CD4-positive, alpha-beta T cell (primary cell): ENCODE data around the gene TMEM94. TPM values are rescaled to one million over a fixed set of nuclear protein-coding genes. Genes with fewer than 3 reads are reported as not detected.
"Not testable (repeated sequence)": the region's sequence is repeated elsewhere in the genome, so short reads cannot be mapped to it uniquely, and the experiment has no call there.

ENCODE experiments used
- ATAC-seq: fragments of 200-7000 bp; cut with Tn5 transposase; one replicate; pipeline ENCODE4 v1.10.0; 2022; ENCODE audit warnings: mild to moderate bottlenecking; ENCODE audit not compliant: poor library complexity
- CTCF ChIA-PET: fragments of 350-600 bp; sonication (Branson Sonifier 250); formaldehyde crosslinking; loops from one replicate; lab custom pipeline; 2021; ENCODE audit warnings: antibody characterized with exemption, inconsistent platforms; lab: Charles Lee
- POLR2A ChIA-PET: fragments of 350-600 bp; sonication (Branson Sonifier 250); formaldehyde crosslinking; loops from one replicate; lab custom pipeline; 2021; ENCODE audit warnings: antibody characterized with exemption, inconsistent platforms; lab: Charles Lee
- DNase-seq, 14 experiments: peaks; one replicate each; pipeline ENCODE4 v3.0.0-alpha.2; 2013 to 2020; ENCODE audit warnings: mixed read lengths in 2 of 14
- H3K27ac ChIP-seq, 2 donors: one replicate each; pipeline versions ENCODE4 v1.5.1 to v1.7.0; 2013; ENCODE audit warnings: low read length in 2 of 2, low read depth in 1 of 2, mild to moderate bottlenecking in 1 of 2
- H3K27me3 ChIP-seq, 2 experiments: 1 replicate in 1 of 2; 2 replicates in 1 of 2; pipeline versions ENCODE4 v1.6.1 to v1.7.0; 2013; ENCODE audit warnings: low read length in 2 of 2, control low read depth in 1 of 2, mild to moderate bottlenecking in 1 of 2, moderate library complexity in 1 of 2; ENCODE audit not compliant: insufficient read depth in 2 of 2, control insufficient read depth in 1 of 2
- H3K36me3 ChIP-seq: one replicate; pipeline ENCODE4 v1.6.1; 2013; ENCODE audit warnings: low read length, control low read depth; ENCODE audit not compliant: insufficient read depth
- H3K4me1 ChIP-seq: one replicate; pipeline ENCODE4 v1.6.1; 2013; ENCODE audit warnings: low read length, control low read depth; ENCODE audit not compliant: insufficient read depth
- H3K4me3 ChIP-seq: one replicate; pipeline ENCODE4 v1.5.1; 2013; ENCODE audit warnings: mild to moderate bottlenecking, low read length, moderate library complexity
- H3K9me3 ChIP-seq, 2 experiments: 1 replicate in 1 of 2; 2 replicates in 1 of 2; pipeline versions ENCODE4 v1.6.1 to v1.7.0; 2013; ENCODE audit warnings: low read length in 2 of 2, mild to moderate bottlenecking in 2 of 2, control low read depth in 1 of 2, moderate library complexity in 1 of 2; ENCODE audit not compliant: control insufficient read depth in 1 of 2, insufficient read depth in 1 of 2
- H3K27ac Mint-ChIP-seq: one replicate; pipeline ENCODE4 v1.8.0; 2020; ENCODE audit warnings: mixed read lengths
- H3K27me3 Mint-ChIP-seq: one replicate; pipeline ENCODE4 v1.8.0; 2021; ENCODE audit warnings: mixed read lengths
- H3K36me3 Mint-ChIP-seq: one replicate; pipeline ENCODE4 v1.8.0; 2021; ENCODE audit warnings: low read depth, mixed read lengths
- H3K4me1 Mint-ChIP-seq: one replicate; pipeline ENCODE4 v1.8.0; 2021; ENCODE audit warnings: low read depth, mixed read lengths
- H3K4me3 Mint-ChIP-seq: one replicate; pipeline ENCODE4 v1.8.0; 2020; ENCODE audit warnings: mild to moderate bottlenecking, mixed read lengths
- H3K9me3 Mint-ChIP-seq: one replicate; pipeline ENCODE4 v1.8.0; 2020; ENCODE audit warnings: mixed read lengths
- intact Hi-C, 2 experiments: fragments of 100-400 bp; cut with DNase I in 1 of 2; cut with micrococcal nuclease in 1 of 2; formaldehyde crosslinking; loops; one replicate each; pipeline versions ENCODE4 v1.15.1 to v1.9.0; 2023 to 2025; cut with DNase I, micrococcal nuclease
- total RNA-seq, 174 experiments: library from RNA in 2 of 174; stranded (reverse) in 2 of 174; gene quantifications; one replicate each; pipeline ENCODE4 v1.2.3 and lab custom pipeline; 2021 to 2026
- TF ChIP-seq, protein P1 (sequence below): fragments of 200-600 bp; IDR thresholded peaks from one replicate; pipeline ENCODE4 v1.8.0; 2022; ENCODE audit warnings: antibody characterized with exemption, mild to moderate bottlenecking

Gene TMEM94
- total RNA-seq, 2 experiments from 2014 or later: 52.8 to 57.3 TPM

DNA sequence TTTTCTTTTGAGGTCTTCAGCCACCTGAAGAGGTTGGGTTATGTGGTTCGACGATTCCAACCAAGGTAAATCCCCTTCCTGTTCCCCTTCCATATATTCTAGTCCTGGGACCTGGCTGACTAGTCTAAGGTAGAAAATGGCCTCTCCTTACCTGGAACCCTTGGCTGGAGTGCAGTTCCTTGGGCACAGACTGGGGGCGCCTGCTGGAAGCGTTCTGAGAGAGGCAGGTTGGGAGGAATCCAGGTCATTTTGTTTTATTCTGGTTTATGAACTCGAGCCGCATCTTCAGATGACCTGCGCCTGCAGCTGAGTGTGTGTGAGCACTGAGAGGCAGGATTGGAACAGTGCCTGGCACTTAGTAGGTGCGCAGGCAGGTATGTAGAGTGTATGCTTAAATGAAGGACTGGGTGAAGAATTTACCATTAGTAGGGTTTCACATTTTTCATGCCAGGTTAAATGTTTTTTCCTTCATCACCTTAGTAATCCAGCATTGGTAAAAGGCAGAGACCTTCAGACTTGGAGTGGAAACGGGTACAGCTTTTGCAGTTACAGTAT is 62.6 kb downstream of the TMEM94 start:
- H3K4me1 ChIP-seq: peaks cover 45% of the 10 kb centered on the region
- Mint-ChIP-seq H3K4me3 (peak overlapping the region; percentile 85), H3K4me1 (peaks cover 34% of the 10 kb centered on the region), H3K36me3 (peaks cover 47% of the 10 kb centered on the region), H3K9me3 (no peaks in the 10 kb centered on the region), H3K27me3 (no peaks in the 10 kb centered on the region), H3K27ac (peak overlapping the region; percentile 91)
- ChIA-PET POLR2A (interaction anchor here (0.9 to 1.9 kb wide), 5 partner anchors 63 to 336 kb away, joined by 3 to 8 read pairs (median 4); partner anchors contain the start of genes MIF4GD, TMEM94 and WBP2), CTCF (interaction anchor here (0.6 to 0.8 kb wide), 2 partner anchors 248 to 1120 kb away, joined by 3 read pairs; partner anchors contain the start of gene MIF4GD)
- DNase-seq (no peak), ATAC-seq (no peak)
- peak overlapping the region; percentile 22 to 43 for H3K27ac ChIP-seq
- intact Hi-C loops: no loop called here
- TF ChIP-seq, protein P1, sequence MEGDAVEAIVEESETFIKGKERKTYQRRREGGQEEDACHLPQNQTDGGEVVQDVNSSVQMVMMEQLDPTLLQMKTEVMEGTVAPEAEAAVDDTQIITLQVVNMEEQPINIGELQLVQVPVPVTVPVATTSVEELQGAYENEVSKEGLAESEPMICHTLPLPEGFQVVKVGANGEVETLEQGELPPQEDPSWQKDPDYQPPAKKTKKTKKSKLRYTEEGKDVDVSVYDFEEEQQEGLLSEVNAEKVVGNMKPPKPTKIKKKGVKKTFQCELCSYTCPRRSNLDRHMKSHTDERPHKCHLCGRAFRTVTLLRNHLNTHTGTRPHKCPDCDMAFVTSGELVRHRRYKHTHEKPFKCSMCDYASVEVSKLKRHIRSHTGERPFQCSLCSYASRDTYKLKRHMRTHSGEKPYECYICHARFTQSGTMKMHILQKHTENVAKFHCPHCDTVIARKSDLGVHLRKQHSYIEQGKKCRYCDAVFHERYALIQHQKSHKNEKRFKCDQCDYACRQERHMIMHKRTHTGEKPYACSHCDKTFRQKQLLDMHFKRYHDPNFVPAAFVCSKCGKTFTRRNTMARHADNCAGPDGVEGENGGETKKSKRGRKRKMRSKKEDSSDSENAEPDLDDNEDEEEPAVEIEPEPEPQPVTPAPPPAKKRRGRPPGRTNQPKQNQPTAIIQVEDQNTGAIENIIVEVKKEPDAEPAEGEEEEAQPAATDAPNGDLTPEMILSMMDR: no peak
- H3K36me3 ChIP-seq: peaks cover 42% of the 10 kb centered on the region
- peaks cover 0 to 4% of the 10 kb centered on the region in 2 experiments for H3K9me3 ChIP-seq
- H3K27me3 ChIP-seq: peaks cover 6 to 7% of the 10 kb centered on the region in 2 experiments
- no peak overlapping the region for H3K4me3 ChIP-seq

- peaks cover 47% of the 10 kb centered on the region for H3K4me1 ChIP-seq
- H3K27me3 Mint-ChIP-seq, DNase-seq, H3K27me3 ChIP-seq, H3K9me3 Mint-ChIP-seq, H3K4me3 ChIP-seq, H3K27ac Mint-ChIP-seq, ATAC-seq, H3K27ac ChIP-seq, POLR2A ChIA-PET, H3K4me3 Mint-ChIP-seq, H3K9me3 ChIP-seq: not testable (repeated sequence)
- H3K36me3 Mint-ChIP-seq: peaks cover 53% of the 10 kb centered on the region
- peaks cover 39% of the 10 kb centered on the region for H3K4me1 Mint-ChIP-seq
- intact Hi-C loops: loop anchor here in 1 of 2 experiments (10.0 kb wide), 1 partner anchor 334 kb away; the partner anchor contains the start of gene WBP2
- peaks cover 45% of the 10 kb centered on the region for H3K36me3 ChIP-seq
- CTCF ChIA-PET: interaction anchor here (1.1 kb wide), 1 partner anchor 78 kb away, joined by 3 read pairs; no protein-coding TSS in a partner anchor
Measured at GRCh38 chr17:75520413-75520812, 64.0 kb downstream of the TMEM94 start.

DNA sequence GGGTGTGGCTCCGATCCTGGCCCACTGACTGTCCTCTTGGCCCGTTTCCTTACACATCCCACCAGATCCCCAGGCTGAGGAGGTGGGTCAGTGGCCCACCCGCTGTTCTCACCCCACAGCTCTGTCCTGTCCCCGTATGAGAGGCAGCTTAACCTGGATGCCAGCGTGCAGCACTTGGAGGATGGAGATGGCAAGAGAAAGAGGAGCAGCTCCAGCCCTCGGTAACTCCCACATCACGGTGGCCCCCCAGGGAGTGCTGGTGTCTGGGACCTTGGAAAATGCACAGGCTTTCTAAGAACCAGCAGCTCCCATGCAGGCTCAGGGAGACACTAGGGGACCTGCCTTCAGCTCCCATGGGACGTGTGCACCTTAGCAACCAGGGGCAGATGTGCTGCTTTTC is 64.9 kb downstream of the TMEM94 start:
- peaks cover 44% of the 10 kb centered on the region for H3K4me1 ChIP-seq
- ATAC-seq: no peak
- no peak overlapping the region for H3K27ac ChIP-seq
- peaks cover 45% of the 10 kb centered on the region for H3K36me3 ChIP-seq
- no peak overlapping the region for H3K4me3 ChIP-seq
- H3K9me3 ChIP-seq: no peaks in the 10 kb centered on the region
- intact Hi-C loops: loop anchor here in 1 of 2 experiments (10.0 kb wide), 1 partner anchor 334 kb away; the partner anchor contains the start of gene WBP2
- ChIA-PET POLR2A (no interaction called here), CTCF (no interaction called here)
- Mint-ChIP-seq H3K27me3 (no peaks in the 10 kb centered on the region), H3K4me3 (no peak overlapping the region), H3K4me1 (peaks cover 41% of the 10 kb centered on the region), H3K36me3 (peaks cover 53% of the 10 kb centered on the region), H3K27ac (no peak overlapping the region), H3K9me3 (no peaks in the 10 kb centered on the region)
- no peaks in the 10 kb centered on the region for H3K27me3 ChIP-seq
- TF ChIP-seq, protein P1: no peak
- DNase-seq: no peak
